ENCODE results near the gene ELOVL1.

GRCh38 chr1:43405876-43406234 lies 38.0 kb upstream of the ELOVL1 start:
- TF ChIP-seq CTCF (IDR thresholded peaks at IDR 0.05; ENCODE audit: borderline replicate concordance, extremely low read depth, low read length, poor library complexity, severe bottlenecking) (no peak), EZH2 (IDR thresholded peaks at IDR 0.05; ENCODE audit: borderline replicate concordance, low read depth, low read length, severe bottlenecking) (no peak)
